DMS79 treated with DMSO at 0.1 percent for 48 hours (cell line): Measurements from ENCODE around the gene ATAD3B.

Experiments used
- DNase-seq: peaks from one replicate; lab custom pipeline; 2025; lab: John Stamatoyannopoulos, UW

ATAD3B gene

DNA sequence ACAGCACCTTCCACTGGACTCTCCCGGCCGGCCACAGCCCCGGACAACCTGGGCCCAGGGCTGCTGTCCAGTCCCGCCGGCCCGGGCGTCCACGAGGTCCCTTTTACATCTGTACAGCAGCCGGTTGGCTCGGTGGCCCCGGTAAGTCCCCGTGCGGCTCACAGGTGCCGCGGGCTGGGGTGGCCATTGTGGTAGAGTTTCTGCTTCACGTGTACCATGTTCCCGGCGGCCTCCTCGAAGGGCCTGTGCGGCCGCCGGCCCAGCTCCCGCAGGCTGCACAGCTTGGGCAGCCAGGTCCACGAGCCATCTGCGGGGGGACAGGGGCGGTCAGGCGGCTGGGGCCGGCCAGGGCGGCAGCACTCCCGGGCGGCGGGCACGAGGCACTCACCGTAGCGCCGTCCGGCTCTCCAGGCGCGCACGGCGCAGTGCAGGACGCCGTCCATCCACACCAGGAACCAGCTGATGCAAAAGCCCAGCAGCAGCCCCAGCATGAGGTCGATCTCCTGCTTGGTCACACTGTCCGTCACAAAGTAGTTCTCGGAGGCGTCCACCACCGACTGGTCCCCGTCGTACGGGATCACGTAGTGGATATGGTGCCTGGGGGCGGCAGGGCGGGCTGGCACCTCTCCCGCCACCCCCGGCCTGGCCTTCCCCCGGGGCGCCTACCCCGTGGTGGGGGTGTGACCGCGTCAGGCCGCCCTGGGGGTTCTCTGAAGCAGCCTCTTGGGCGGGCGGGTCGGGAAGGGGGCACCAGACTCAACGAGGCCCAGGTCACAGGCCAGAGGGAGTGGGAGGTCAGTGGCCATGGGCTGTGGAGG lies 63.8 kb downstream of the ATAD3B start:
- no peak for DNase-seq

DNA sequence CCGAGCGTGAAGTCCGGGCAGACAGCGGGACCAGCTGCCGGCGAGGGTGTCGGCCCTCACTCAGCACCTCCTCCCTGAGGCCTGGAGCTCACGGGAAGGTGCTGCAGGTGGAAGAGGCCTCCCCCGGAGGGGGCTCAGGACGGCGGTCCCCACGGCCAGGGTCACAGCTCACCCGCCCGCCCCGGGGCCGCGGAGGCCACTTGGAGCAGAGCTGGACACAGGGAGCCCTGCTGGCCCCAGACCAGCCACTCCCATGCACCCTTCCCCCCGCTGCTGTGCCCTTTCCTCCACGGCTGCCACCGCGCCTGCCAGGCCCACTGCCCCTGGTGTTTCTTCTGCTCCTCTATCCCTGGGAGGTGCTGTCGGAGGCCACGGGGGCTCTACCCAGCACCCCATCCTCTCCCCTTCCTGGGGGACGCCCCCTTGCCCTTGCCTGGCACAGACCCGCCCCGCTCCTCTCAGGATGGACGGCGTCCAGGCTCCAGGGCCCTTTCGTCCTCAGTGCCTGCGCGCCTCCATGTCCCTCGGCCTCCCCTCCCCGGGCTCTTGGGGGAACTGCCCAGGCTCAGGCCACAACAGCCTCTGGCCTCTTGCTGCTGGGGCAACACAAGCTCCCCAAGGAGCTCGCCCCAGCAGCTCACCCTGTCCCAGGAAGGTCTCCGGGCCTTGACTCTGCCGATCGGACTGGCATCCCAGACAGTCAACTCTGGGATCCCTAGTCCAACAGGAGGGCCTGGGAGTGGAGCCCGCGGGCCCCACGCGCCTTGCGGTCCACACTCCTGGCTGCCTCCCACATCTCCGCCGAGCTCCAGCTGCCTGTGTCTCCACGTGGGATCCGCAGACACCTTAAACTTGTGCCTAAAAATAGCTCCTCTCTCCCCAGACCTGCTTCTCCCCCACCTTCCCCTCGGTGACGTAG lies 64.7 kb downstream of the ATAD3B start:
- no peak for DNase-seq

DNA sequence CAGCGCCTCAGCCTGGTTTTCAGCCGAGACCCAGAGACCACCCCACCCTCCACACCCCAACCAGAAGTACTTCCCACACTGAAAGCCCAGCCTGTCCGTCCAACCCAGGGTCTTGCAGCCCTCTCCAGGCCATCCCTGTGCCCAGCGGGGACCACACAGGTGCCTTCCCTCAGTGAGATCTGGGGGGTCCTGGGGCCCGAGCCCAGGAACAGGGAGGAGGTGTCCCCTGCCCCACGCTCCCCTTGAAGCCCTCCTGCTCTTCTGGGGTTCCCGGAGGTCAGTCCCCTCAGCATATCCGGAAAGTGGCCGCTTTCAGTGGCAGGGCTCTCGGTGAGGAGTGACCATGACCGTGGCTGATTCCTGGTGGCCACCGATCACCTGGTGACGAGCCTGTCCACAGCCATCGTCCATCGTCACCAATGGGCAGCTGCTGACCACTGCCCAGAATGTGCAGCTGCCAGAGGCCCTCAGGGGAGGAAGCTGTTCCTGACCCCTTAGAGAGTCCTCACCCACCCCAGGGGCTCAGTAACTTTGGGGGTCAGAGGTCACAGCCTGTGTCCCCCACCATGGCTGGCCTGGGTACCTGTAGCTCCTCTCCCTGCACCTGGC lies 65.5 kb downstream of the ATAD3B start:
- no peak for DNase-seq

DNA sequence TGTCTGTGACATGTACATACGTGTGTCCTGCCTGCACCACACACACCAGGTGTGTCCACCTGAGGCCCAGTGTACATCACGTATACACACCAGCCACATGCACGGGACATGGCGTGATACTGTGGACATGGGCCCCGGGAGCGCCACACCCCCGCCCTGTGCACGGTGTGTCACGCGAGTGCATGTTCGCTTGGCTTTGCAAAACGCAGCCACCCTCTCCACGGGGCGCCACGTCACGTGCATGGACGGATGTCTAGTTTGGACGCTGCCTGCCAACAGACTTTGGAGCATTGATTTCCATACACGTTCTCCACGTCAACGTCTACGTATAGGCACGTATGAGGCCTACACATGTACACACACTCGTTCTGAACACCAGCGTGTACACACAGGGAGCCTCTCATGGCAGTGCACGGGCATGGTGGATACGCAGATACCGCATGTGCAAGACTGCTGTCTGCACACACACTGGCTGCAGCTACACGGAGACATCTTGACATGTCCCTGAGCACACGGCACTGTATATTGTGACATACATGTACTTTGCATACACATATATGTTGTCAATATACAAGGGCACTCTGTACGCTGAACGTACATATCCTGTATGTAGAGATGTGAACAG lies 66.2 kb downstream of the ATAD3B start:
- DNase-seq = no peak

DNA sequence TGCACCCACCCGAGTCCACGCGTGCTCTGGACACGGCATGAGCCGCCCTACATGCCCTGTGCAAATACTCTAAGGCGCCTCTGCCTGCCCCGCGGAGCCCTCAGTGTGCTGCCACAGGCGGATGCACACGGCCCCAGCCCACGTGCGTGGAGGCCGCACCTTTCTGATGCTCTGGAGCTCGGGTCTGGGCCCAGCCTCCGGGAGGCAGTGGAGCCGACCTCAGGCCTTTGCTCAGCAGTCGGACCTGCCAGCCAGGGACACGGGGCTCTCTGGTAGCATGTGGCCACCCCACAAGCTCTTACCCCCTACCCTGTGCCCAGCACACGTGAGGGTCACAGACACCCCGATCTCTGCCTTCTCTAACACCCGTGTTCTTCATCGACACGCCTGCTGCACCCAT lies 66.8 kb downstream of the ATAD3B start:
- no peak for DNase-seq

DNA sequence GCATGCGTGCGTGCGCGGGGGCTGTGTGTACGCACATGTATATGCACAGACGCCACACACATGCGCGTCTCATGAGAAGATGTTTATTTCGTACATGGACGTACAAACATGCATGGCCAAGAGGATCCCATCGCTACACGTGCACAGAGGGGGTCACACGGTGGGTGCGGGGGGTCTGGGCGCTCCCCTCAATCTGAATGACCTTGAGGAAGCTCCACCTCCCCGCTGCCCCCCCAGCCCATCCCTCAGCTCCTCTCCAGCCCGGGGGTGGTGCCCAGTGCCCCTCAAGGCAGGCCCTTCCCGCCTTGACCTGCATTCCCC lies 67.4 kb downstream of the ATAD3B start:
- DNase-seq = no peak

DNA sequence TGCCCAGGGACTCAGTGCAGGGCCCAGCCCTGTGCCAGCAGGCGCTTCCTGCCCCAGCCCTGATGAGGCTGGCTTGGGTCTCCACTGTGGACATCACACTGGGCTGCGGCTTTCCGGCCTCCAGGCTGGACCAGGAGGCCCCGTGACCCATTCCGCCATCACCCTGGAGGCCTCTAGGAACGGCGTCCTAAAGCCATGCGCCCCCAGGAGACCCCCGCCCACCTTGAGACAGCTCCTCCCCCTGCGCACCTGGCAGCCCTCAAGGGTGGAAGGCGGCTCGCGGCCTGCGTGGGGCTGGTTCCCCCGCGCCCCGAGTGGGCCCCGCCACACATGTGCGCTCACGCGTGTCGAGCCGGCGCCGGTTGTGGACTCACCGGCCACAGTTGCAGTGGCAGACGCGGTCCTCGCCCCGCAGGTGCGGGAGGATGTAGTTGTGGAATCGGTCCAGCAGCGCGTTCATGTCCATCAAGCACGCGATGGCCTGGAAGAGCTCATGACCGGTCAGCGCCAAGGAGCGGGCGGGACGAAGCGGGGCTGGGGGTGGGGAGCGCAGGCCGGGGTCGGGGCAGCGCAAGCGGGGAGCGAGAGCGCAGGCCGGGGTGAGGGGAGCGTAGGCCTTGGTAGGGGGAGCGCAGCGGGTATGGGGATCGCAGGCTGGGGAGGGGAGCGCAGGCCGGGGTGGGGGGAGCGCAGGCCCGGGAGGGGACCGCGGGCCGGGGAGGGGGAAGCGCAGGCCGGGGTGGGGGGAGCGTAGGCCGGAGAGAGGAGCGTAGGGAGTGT lies 67.9 kb downstream of the ATAD3B start:
- no peak for DNase-seq

DNA sequence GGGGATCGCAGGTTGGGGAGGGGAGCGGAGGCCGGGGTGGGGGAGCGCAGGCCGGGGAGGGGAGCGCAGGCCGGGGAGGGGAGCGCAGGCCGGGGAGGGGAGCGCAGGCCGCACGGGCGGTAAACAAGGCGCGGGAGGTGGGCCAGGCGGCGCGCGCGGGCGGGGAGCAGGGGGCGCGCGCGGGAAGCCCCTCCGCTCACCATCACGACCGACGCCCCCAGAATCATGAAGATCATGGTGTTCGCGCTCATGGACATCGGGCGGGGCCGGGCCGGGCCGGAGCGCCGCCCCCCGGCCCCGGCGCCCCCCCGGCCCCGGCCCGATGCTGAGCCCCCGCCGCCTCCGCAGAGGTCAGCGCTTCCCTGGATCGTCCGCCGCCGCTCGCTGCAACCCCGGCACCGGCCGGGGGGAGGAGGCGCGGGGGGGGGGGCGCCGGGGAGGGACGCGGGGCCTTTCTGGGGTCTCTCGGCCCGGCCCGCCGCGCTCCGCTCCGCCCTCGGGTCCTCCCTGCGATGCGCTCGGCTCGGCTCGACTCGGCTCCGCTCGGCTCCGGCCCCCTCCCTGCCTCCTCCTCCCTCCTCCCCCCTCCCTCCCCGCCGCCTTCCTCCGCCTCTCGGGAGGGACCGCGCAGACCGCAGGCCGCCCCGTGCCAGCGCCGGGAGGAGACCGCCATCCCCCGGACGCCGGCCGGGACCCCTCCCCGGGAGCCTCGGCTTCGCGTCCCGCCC lies 68.7 kb downstream of the ATAD3B start, which contains the start of gene TMEM240:
TMEM240 (minus strand) TSS at position 535 of the 728 bp plus-strand sequence; CDS start at position 257, 278 bp downstream.
- peak; percentile 48 for DNase-seq

DNA sequence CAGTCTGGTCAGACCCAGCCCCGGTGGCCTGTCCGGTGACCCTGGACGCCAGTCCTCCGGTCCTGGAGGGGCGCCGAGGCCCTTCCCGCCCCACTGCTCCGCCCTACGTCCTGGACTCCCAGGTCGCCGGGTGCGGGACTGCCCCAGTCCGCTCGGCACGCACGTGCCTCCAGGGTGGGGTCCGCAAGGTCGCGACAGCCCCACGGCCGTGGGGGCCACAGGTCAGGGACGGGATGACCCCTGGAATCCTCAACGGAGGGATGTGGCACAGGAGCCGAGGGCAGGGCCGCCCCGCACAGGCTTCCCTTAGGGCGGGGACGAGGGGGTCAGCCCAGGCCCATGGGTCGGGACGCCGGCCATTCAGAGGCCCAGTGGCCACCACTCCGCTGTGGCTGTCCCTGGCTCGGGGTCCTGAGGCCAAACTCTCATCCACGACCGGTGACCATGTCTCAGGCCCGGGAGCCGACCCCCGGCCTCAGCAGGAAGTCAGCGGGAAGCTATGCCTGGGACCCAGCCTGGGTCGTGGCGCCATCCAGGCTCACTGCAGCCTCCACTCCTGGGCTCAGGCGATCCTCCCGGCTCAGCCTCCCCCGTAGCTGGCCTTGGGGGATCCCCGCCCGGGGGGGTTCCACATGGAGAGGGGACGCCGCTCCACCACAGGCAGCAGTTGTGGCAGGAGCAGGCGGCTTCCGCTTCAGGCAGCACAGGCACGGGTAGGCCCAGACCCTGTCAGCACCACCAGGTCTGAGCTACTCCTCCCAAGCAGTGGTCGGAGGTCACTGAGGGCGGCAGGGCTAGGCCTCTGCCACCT lies 69.5 kb downstream of the ATAD3B start:
- DNase-seq = no peak

DNA sequence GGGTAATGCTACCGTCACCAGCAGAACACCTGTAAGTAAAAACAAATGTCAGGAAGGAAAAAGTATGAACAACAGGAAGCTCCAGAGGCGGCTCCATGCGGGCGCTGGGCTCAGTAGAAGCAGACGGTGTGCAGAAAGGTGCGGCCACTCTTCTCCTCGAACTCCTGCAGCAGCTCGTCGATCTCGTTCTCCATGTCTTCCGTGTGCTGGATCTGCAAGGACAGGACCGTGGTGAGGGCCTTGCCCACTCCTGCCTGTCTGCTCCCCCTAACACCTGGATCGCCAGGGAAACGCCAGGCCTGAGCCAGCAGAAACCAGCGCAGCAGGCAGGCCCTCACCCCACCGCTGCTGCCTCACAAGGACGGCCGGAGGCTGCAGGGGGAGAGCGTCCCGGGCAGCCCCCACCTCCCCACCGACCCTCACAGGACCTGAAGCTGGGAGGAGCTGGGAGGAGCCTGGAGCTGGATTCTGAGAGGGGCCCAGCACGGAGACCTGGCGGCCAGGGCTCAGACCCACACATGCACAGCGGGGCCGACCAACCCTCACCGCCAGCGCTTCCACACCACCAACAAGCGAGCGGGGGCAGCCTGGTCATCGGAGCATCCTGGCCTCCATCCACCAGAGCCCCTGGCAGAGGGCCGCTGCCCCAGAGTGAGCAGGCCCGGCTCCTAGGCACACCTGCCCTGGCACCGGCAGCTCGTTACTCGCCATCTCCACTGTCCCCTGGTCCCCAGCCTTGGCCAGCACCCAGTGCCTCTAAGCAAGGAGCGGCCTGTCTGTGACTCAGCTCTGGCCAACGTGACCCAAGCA lies 70.6 kb downstream of the ATAD3B start:
- no peak for DNase-seq

DNA sequence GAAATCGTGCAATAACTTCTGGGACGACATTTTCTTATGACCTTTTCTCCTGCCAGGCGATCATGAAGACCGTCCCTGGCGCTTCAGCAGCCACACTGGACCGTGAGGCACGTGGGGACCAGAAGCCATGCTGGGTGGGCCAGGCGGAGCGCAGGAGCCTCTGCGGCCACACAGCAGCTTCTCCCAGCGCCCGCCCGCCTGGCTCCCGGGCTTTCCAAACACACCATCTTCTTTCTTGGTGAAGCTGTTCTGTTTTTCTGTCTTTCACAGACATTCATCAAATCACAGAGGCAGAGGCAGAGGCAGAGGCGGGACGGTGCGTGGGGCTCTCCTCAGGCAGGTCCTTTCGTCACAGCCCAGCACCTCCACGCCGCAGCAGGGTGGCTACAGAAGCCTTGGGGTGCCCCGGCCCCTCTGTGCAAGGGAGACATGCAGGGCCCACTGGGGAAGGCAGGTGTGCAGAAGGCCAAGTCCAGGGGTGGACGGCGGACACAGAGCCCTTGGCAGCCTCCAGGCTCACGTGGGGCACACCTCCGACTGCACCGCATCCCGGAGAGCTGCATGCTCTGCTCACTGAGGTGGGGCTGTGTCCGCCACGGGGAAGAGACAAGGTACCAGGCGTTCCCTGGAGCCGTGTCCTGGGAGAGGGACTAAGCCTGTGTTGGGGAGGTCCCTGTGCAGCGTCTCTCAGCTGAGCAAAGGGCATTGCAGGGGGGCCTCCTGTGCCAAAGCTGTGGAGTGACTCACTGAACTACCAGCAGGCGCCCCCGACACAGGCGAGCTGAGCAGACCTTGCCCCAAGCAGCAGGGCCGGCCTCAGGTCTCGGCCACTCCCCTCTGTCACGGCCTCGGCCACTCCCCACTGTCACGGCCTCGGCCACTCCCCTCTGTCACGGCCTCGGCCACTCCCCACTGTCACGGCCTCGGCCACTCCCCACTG lies 71.5 kb downstream of the ATAD3B start:
- DNase-seq = no peak

DNA sequence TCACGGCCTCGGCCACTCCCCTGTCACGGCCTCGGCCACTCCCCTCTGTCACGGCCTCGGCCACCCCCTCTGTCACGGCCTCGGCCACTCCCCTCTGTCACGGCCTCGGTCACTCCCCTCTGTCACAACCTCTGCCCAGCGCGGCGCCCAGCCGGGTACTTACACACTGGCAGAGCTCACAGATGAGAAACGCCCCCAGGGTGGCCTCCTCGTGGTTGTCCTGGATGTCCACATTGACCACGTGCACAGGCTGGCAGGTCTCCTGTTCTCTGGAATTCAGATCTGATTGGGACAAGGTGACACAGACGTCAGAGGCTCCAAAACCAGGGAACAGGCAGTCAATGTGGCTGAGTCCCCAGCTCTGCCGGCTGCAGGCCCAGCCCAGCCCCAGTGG lies 72.1 kb downstream of the ATAD3B start:
- no peak for DNase-seq

DNA sequence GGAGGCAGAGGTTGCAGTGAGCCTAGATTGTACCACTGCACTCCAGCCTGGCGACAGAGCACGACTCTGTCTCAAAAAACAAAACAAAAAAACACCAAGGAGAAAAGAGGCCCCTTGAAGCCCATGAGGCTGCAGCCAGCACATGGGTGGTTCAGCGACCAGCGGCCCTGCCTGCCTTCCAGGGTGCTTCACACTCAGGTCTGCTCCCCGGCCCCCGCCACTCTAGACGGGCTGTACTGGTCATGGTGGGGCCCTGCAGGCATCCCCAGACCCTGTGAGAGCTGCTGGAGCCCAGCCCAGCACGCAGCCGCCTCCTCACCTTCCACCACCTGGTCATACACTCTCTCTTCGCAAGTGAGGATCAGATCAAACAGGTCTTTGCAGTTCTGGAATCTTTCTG lies 73.0 kb downstream of the ATAD3B start:
- no peak for DNase-seq
